ENCODE results near the gene COL9A3. TPM values are rescaled to one million over a fixed set of nuclear protein-coding genes. Genes with fewer than 3 reads are reported as not detected.

COL9A3 gene
- total RNA-seq, 2 experiments from 2014 or later = not detected

DNA sequence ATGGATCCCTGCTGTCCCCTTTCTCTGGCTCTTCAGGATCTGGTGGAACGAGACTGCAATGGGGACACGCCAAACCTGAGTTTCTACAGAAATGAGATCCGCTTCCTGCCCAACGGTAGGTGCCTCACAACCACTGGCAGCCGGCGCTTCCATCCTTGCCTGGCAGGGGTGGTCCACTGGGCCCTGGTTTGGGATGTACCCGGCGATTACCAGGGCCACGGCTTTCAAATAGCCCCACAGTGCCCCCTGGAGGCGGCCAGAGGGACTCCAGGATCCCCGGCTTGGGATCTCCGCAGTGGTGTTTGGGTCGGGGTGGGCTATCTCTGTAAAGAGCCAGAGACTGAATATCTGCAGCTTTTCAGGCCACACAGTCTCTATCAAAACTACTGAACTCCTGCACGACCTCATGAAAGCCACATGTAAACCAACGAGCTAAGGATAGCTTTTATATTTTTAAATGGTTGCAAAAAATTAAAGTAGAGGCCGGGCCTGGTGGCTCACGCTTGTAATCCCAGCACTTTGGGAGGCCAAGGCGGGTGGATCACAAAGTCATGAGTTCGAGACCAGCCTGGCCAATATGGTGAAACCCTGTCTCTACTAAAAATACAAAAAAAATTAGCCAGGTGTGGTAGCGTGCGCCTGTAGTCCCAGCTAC is 8.5 kb upstream of the COL9A3 start:
- peaks cover 4% of the 10 kb centered on the region for H3K27me3 Mint-ChIP-seq

DNA sequence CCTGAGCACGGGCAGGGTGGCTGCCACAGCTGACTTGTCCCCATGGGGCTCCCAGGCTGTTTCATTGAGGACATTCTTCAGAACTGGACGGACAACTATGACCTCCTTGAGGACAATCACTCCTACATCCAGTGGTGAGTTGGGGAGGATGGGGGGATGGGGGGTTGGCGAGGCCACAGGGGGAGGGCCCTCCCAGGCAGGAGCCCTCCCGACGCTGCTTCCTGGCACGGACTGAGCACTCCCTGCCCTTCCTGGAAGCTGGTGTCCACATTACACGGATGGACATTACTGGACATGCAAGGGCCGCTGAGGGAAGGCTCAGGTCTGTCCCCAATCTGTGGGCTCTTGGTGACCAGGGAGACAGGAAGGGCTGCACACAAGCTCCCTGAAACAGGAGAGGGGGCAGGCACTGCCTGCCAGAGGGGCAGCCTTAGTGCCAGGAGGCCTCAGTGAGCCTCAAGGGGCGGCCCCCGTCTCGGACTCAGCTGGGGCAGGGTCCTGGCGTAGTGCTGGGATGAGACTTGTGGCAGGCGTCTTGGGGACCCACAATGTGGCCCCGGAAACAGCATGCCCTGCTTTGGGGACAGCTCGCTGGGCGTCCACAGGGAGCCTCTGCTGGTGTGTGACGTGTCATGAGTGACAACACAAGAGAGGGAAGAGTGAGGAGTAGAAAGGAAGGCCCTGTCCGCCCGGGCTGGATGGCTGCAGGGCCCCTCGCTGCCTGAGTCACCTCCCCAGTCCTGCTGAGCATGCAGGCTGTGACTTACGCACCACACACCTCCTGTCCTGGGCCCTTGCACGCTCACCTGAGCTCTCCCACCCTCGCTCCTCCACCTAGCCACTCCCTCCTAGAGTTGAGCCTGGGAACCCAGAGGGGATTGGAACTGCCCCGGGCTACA is 7.1 kb upstream of the COL9A3 start:
- peaks cover 21% of the 10 kb centered on the region for H3K4me1 Mint-ChIP-seq (ENCODE audit: low read depth)
- no peaks in the 10 kb centered on the region for H3K9me3 Mint-ChIP-seq
- TF ChIP-seq, protein P1, sequence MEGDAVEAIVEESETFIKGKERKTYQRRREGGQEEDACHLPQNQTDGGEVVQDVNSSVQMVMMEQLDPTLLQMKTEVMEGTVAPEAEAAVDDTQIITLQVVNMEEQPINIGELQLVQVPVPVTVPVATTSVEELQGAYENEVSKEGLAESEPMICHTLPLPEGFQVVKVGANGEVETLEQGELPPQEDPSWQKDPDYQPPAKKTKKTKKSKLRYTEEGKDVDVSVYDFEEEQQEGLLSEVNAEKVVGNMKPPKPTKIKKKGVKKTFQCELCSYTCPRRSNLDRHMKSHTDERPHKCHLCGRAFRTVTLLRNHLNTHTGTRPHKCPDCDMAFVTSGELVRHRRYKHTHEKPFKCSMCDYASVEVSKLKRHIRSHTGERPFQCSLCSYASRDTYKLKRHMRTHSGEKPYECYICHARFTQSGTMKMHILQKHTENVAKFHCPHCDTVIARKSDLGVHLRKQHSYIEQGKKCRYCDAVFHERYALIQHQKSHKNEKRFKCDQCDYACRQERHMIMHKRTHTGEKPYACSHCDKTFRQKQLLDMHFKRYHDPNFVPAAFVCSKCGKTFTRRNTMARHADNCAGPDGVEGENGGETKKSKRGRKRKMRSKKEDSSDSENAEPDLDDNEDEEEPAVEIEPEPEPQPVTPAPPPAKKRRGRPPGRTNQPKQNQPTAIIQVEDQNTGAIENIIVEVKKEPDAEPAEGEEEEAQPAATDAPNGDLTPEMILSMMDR (IDR thresholded peaks at IDR 0.05) = no peak
- Histone ChIP-seq H3K9me3 (ENCODE audit: control insufficient read depth in 1 of 2, insufficient read depth in 1 of 2, low read length in 2 of 2) (peaks cover 0 to 3% of the 10 kb centered on the region in 2 experiments), H3K27me3 (ENCODE audit: control insufficient read depth in 1 of 2, insufficient read depth in 2 of 2, low read length in 2 of 2) (peaks cover under 1 to 2% of the 10 kb centered on the region in 2 experiments), H3K4me3 (ENCODE audit: low read length) (no peak overlapping the region), H3K36me3 (ENCODE audit: insufficient read depth, low read length) (peaks cover 61% of the 10 kb centered on the region), H3K27ac (ENCODE audit: low read depth in 1 of 2, low read length in 2 of 2) (no peak overlapping the region), H3K4me1 (ENCODE audit: insufficient read depth, low read length) (peaks cover 33% of the 10 kb centered on the region)
- ATAC-seq (ENCODE audit: poor library complexity) = no peak
- ChIA-PET POLR2A (interaction anchor here (4.3 kb wide), 1 partner anchor 15 kb away, joined by 40 read pairs; the partner anchor contains the start of gene MRGBP), CTCF (interaction anchor here (2.0 kb wide), 1 partner anchor 310 kb away, joined by 20 read pairs; no protein-coding TSS in a partner anchor)
- H3K4me3 Mint-ChIP-seq = no peak overlapping the region
- intact Hi-C loops (cut with DNase I, micrococcal nuclease) = loop anchor here in 1 of 2 experiments (5.0 kb wide), 3 partner anchors 53 to 507 kb away; partner anchors contain the start of genes ADRM1, DIDO1 and TCFL5
- H3K27ac Mint-ChIP-seq = no peak overlapping the region
- H3K27me3 Mint-ChIP-seq = no peaks in the 10 kb centered on the region
- DNase-seq = no peak
- peaks cover 36% of the 10 kb centered on the region for H3K36me3 Mint-ChIP-seq (ENCODE audit: low read depth)

More for the DNA sequence above, 8.5 kb upstream of the COL9A3 start:
- H3K27ac ChIP-seq (ENCODE audit: low read depth in 1 of 2, low read length in 2 of 2) = no peak overlapping the region
- no peak overlapping the region for H3K4me3 ChIP-seq (ENCODE audit: low read length)
- H3K27ac Mint-ChIP-seq = peak overlapping the region; percentile 84
- H3K36me3 Mint-ChIP-seq (ENCODE audit: low read depth) = peaks cover 47% of the 10 kb centered on the region
- DNase-seq = peak; percentile 64 to 85 (median 72)
- peak overlapping the region; percentile 89 for H3K4me3 Mint-ChIP-seq
- no peaks in the 10 kb centered on the region for H3K27me3 ChIP-seq (ENCODE audit: control insufficient read depth in 1 of 2, insufficient read depth in 2 of 2, low read length in 2 of 2)
- H3K4me1 Mint-ChIP-seq (ENCODE audit: low read depth) = peaks cover 28% of the 10 kb centered on the region
- peak; percentile 58 for ATAC-seq (ENCODE audit: poor library complexity)
- intact Hi-C loops (cut with DNase I, micrococcal nuclease) = loop anchor here (1.0 to 5.0 kb wide), 6 partner anchors 17 to 506 kb away; partner anchors contain the start of genes ADRM1 (in 1 of the 2), DIDO1 (in 1 of the 2) and TCFL5 (in 1 of the 2)
- peaks cover 61% of the 10 kb centered on the region for H3K36me3 ChIP-seq (ENCODE audit: insufficient read depth, low read length)
- no peaks in the 10 kb centered on the region for H3K9me3 ChIP-seq (ENCODE audit: control insufficient read depth in 1 of 2, insufficient read depth in 1 of 2, low read length in 2 of 2)
- POLR2A ChIA-PET = interaction anchor here (1.2 to 4.3 kb wide), 4 partner anchors 14 to 308 kb away, joined by 3 to 40 read pairs (median 4); partner anchors contain the start of genes MRGBP and TCFL5
- H3K9me3 Mint-ChIP-seq = no peaks in the 10 kb centered on the region
- CTCF ChIA-PET = interaction anchor here (0.5 to 2.0 kb wide), 16 partner anchors 11 to 422 kb away, joined by 3 to 20 read pairs (median 4); partner anchors contain the start of gene MRGBP
- TF ChIP-seq, protein P1 (IDR thresholded peaks at IDR 0.05) = peak; percentile 91
- peaks cover 41% of the 10 kb centered on the region for H3K4me1 ChIP-seq (ENCODE audit: insufficient read depth, low read length)

DNA sequence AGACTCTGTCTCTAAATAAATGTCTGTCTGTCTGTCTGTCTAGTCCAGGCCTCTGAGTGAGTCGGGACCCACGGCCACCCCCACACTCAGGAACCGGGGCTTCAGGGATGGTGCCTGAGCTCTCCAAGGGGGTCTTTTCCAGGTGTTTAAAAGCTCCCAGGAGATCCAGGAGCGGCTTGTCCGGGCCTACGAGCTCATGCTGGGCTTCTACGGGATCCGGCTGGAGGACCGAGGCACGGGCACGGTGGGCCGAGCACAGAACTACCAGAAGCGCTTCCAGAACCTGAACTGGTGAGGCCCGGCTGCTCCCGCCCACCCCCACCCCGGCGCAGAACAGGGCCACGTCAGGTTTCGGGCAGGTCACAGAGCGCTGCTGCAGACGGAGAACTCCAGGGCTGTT is 5.5 kb upstream of the COL9A3 start:
- no peak overlapping the region for H3K4me3 Mint-ChIP-seq
- TF ChIP-seq, protein P1 (IDR thresholded peaks at IDR 0.05) = no peak
- DNase-seq (no peak), ATAC-seq (ENCODE audit: poor library complexity) (no peak)
- Histone ChIP-seq H3K4me3 (ENCODE audit: low read length) (no peak overlapping the region), H3K9me3 (ENCODE audit: control insufficient read depth in 1 of 2, insufficient read depth in 1 of 2, low read length in 2 of 2) (peaks cover 0 to 11% of the 10 kb centered on the region in 2 experiments), H3K36me3 (ENCODE audit: insufficient read depth, low read length) (peaks cover 59% of the 10 kb centered on the region), H3K27ac (ENCODE audit: low read depth in 1 of 2, low read length in 2 of 2) (no peak overlapping the region), H3K27me3 (ENCODE audit: control insufficient read depth in 1 of 2, insufficient read depth in 2 of 2, low read length in 2 of 2) (peaks cover 15 to 16% of the 10 kb centered on the region in 2 experiments), H3K4me1 (ENCODE audit: insufficient read depth, low read length) (peaks cover 38% of the 10 kb centered on the region)
- ChIA-PET POLR2A (interaction anchor here (1.5 kb wide), 1 partner anchor 17 kb away, joined by 5 read pairs; no protein-coding TSS in a partner anchor), CTCF (no interaction called here)
- intact Hi-C loops (cut with DNase I, micrococcal nuclease) = no loop called here
- H3K9me3 Mint-ChIP-seq = no peaks in the 10 kb centered on the region
- H3K36me3 Mint-ChIP-seq (ENCODE audit: low read depth) = peaks cover 35% of the 10 kb centered on the region
- H3K4me1 Mint-ChIP-seq (ENCODE audit: low read depth) = peaks cover 29% of the 10 kb centered on the region
- H3K27ac Mint-ChIP-seq = no peak overlapping the region
- peaks cover 13% of the 10 kb centered on the region for H3K27me3 Mint-ChIP-seq
